ENCODE results near the gene TTYH3.
"Not testable (repeated sequence)": the region's sequence is repeated elsewhere in the genome, so short reads cannot be mapped to it uniquely, and the experiment has no call there.

The TTYH3 gene

DNA sequence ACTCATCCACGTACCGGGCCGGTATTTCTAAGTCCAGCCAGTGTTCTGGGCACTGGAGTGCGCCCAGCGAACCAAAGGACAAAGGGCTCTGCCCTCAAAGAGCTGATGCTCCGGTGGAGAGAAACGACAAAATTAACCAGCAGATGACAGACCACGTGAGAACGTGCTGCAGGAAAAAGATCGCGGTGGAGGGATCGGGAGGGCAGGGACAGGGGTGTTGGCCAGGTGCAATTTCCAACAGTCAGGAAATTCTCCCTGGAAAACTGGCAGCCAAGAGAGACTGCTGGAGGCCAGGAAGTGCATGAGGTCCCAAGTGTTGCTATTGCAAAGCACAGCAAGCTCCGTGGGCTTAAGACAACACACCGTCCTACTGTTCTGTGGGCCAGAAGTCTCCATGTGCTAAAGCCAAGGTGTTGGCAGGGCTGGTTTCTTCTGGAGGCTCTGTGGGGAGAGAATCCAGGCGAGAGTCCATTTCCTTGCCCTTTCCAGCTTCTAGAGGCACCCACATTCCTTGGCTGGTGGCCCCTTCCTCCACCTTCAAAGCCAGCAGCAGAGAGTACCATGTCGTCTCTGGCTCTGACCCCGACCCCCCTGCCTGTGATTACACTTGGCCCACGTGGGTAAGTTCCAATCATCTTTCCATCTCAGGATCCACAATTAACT, 34.9 kb downstream of the TTYH3 start:
- DNase-seq (ENCODE audit: low read depth), result no peak

GRCh38 chr7:2667843-2668242, 36.1 kb downstream of the TTYH3 start:
- DNase-seq (ENCODE audit: low read depth), result no peak

- DNase-seq (ENCODE audit: low read depth), result no peak
These were observed 36.6 kb downstream of the TTYH3 start for GRCh38 chr7:2668401-2668800.

- DNase-seq (ENCODE audit: low read depth), result no peak
These were observed 38.4 kb downstream of the TTYH3 start for GRCh38 chr7:2670171-2670570.

DNA sequence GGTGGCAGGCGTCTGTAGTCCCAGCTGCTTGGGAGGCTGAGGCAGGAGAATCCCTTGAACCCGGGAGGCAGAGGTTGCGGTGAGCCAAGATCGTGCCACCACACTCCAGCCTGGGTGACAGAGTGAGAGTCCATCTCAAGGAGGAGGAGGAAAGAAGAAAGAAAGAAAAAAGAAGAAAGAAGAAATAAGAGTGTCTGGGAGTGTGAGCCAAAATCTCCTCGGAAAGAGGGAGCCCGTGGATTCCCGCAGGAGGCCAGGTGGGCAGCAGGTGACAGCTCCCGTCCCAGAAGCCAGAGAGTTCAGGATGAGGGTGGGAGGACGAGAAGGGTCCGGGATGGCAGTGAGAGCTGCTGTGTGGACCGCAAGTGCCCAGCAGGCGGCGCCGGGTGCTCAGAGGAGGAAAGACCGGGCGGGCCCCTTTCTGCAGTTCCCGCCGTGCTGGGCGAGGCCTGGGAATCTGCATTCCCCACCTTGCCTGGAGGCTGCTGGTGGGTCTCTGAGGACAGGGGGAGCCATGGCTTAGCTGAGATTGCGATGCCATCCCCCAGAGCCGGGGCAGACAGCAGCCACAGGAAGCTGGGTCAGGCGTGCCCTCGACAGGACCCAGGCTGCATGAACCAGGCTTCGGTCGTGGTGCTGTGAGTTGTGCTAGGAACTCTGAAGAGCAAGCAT, 39.1 kb downstream of the TTYH3 start:
- DNase-seq (ENCODE audit: low read depth), result peak; percentile 56

GRCh38 chr7:2673214-2673613, 41.4 kb downstream of the TTYH3 start:
- not testable (repeated sequence) for DNase-seq (ENCODE audit: low read depth)

- no peak for DNase-seq (ENCODE audit: low read depth)
These were observed 42.1 kb downstream of the TTYH3 start for GRCh38 chr7:2673934-2674333.

- DNase-seq (ENCODE audit: low read depth), result no peak
These were observed 43.5 kb downstream of the TTYH3 start for GRCh38 chr7:2675256-2675764.

- not testable (repeated sequence) for DNase-seq (ENCODE audit: low read depth)
These were observed 44.8 kb downstream of the TTYH3 start for GRCh38 chr7:2676576-2676975.

DNA sequence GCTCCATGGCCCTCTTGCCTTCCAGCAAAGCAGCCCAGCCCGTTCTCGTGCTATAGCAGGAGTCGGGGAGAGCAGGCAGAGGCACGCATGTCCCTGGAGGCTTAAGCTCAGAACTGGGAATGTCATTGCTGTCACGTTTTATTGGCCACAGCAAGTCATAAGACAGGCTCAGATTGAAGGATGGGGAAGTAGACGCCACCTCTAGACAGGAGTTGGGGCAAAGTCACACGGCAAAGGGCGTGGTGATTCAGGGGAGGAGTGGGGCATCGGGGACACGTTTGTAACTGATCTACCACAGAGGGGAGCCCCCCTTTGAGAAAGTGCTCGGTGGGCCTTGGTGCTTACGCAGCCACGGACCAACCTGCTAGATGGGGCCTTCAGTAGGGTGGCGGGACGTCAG, 46.7 kb downstream of the TTYH3 start:
- not testable (repeated sequence) for DNase-seq (ENCODE audit: low read depth)

GRCh38 chr7:2679135-2680127, 47.6 kb downstream of the TTYH3 start:
- DNase-seq (ENCODE audit: low read depth), result not testable (repeated sequence)

DNA sequence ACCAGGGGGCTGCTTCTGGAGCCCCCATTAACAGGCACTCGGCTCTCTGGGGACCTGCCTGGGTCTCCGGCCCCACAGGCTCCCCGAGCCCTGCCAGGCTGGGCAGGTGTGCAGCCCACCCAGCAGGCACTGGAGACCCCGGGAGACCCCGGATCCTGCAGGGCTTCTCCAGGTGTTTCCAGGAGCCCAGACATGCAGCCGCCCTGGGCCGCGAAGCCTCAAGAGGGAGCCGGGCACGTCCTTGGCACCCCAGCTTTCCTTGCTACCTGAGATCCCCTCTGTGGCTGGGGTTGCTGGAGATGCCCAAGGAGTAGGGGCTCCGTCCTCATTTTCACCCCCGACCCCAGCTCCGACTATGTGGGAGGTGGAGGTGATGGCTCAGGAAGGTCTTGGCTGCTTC, 48.5 kb downstream of the TTYH3 start:
- DNase-seq (ENCODE audit: low read depth), result no peak

DNA sequence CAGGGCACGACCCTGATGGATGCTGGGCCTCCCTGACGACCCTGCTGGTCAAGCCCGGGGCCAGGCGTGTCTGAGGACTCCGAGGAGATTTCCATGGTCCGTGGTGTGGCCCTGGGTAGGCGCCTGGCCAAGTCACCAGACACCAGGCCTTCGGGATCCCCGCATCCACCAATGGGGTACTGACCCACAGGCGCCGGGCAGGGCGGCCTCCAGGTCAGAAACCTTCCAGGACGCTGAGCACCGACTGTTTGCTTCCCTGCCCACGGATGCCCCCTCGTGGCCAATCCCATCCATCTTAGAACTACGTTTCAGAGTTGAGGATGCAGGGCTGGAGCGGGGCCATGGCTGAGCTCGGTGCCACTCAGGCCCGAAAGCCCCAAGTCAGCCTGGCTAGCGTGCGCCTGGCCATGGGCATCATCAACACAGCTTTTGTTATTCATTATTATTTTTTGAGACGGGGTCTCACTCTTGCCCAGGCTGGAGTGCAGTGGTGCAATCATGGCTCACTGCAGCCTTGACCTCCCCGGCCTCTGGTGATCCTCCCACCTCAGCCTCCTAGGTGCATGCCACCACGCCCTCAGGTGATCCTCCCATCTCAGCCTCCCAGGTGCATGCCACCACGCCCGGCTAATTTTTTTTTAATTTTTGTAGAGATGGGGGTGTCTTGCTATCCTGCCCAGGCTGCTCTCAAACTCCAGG, 49.2 kb downstream of the TTYH3 start:
- peak; percentile 40 for DNase-seq (ENCODE audit: low read depth)

DNA sequence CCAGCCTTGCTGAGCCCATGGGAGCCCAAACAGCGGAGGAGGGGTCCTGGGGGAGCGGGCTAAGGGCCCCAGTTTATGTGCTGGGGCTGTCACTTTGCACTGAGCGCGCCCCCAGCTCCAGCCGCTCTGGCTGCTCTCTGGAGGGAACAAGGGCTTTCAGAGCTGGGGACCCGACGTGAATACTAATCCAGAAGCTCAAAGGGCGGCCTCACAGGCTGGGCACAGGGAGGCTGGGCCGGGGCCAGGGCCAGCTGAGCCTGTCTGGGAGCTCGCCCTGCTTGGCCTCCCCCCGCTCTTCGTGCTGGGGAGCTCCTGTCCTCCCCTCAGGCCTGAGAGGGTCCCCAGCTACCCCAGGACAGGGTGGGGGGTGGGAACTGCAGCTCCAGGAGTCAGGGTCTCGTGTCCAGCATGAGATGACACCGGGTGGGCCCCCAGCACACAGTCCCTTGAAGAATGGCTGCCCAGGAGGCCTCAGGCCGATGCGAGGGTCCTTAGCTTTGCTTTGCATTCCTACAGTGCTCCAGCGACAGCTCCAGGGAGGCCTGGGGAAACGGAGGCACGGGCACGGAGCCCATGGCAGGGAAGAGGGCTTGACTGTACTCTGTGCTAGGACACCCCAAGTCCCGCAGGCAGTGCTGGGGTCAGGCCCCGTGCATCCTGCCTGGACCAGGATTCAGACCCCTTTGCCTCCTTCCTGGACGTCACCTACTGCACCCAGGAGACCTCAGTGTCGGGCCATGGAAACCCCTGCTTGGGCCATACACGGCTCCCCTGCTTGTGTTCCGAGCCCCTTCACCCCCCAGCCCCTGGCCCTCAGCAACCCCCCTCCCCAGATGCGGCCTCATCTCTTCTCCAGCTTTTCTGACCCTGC, 50.4 kb downstream of the TTYH3 start:
- no peak for DNase-seq (ENCODE audit: low read depth)

DNA sequence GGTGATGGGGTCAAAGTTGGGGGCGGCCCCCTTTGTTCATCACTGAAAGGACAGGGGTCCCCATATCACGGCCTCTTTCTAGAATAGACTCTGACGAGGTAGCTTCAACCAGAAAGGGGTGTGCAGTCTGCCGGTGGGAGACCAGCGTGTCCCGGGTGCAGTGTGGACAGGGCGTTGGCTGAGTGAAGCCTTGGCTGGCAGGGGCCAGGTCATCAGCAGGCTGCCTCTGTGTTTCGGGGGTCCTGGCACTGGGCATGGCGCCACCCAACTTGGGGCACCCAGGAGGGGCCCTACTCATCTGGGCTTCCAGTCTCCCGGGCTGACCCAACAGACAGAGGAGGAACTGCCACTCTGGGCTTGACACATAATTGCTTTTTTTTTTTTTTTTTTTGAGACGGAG, 52.7 kb downstream of the TTYH3 start:
- DNase-seq (ENCODE audit: low read depth), result no peak

DNA sequence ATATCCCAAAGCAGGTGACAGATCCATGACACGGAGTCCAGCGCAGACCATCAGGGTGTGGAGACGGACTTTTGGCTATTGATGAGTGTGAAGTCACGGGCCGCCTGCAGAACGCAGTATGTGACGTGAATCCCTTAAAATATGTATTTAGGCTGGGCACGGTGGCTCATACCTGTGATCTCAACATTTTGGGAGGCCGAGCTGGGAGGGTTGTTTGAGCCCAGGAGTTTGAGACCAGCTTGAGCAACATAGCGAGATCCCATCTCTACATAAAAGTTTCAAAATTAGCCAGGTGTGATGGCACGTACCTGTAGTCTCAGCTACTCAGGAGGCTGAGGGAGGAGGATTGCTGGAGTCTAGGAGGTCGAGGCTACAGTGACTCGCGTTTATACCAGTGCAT, 54.3 kb downstream of the TTYH3 start:
- DNase-seq (ENCODE audit: low read depth), result no peak

DNA sequence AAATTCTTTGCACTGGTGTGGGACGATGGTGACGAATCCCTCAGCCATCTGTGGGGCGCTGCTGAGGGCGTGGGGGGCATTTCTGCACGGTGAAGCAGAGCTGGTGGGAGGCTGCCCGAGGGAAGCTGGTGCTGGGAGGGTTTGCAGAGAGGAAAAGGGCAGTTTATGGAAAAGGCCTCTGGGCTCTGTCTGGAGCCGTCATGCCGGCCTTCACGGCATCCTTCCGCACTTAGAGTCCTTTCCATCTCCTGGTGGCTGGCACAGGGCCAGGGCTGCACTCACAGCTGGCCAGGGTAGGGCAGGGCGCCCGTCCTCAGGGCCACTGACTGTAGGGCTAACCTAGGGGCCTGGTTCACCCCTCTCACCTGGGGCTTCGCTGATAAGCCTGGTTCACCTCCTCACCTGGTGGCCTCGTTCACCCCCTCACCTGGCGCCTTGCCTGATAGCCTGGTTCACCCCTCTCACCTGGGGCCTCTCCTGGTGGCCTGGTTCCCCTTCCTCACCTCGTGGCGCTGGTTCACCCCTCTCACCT, 55.6 kb downstream of the TTYH3 start:
- DNase-seq (ENCODE audit: low read depth), result no peak

- DNase-seq (ENCODE audit: low read depth), result no peak
These were observed 56.1 kb downstream of the TTYH3 start, which contains the start of gene AMZ1 for GRCh38 chr7:2687881-2688318. AMZ1 (plus strand) TSS chr7:2688202; CDS start chr7:2700452, 12,250 bp downstream.

DNA sequence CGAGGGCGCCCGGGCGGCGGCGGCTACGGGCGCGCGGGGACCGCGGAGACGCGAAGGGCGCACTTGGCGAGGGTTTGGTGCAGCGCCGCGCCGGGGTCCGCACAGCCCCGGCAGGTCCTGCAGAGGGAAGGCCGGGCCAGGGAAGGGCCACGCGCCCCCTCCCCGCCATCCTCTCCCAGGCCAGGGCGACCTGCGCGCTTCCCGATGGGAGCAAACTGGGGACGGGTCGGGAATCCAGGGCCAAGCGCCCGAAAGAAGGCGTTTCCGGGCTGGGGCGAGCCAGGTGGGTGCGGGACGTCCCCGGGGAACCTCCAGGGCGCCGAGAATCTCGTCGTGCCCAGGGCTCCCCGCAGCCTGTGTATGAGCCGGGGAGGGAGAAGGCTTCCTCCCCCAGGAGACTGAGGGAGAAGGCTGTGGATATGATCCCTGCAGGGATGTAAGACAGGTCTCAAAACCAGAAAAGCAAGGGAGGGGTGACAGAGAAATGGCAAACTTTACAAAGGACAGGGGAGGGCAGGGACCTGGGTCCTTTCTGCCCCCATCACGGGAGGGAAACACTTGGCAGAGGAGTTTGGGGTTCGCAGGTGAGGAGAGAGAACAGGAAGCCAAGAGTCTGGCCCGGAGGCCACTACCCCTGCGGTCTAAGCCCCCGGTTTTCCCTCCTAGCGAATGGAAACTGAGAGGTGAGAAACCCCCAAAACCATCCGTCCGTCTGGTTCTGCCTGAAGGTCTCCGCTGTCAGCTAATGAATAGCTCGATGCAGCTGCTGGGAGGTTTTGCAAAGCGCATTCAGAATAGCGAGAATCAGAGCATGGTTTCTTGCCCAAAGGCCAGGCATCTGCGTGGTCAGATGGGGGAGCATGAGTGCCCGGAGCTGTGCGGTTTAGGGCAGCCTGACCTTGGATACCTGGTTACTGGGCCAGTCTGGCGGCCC, 56.9 kb downstream of the TTYH3 start:
- DNase-seq (ENCODE audit: low read depth), result no peak

Data from stimulated activated CD8-positive, alpha-beta memory T cell treated with anti-CD3 and anti-CD28 coated beads, Interleukin-4, amount 100 ng/mL, for 24 hours (primary cell).